Measurements from ENCODE around the gene DOCK7. TPM values are rescaled to one million over a fixed set of nuclear protein-coding genes. Genes with fewer than 3 reads are reported as not detected.
A peak's percentile ranks its signal among the peaks of the same experiment; 100 is the strongest.
"Not testable (repeated sequence)": the region's sequence is repeated elsewhere in the genome, so short reads cannot be mapped to it uniquely, and the experiment has no call there.

Gene DOCK7
- total RNA-seq, 2 donors from 2014 or later = 7.8 to 8.8 TPM

GRCh38 chr1:62686822-62687221 lies 1.4 kb downstream of the DOCK7 start:
- no peaks in the 10 kb centered on the region for H3K9me3 ChIP-seq (ENCODE audit: control insufficient read depth, low read length, poor library complexity, severe bottlenecking)
- Mint-ChIP-seq H3K36me3 (ENCODE audit: low read depth) (peaks cover 4% of the 10 kb centered on the region), H3K27ac (peak overlapping the region; percentile 81), H3K4me1 (peaks cover 19% of the 10 kb centered on the region), H3K4me3 (no peak overlapping the region), H3K27me3 (no peaks in the 10 kb centered on the region)
- ATAC-seq (no peak), DNase-seq (no peak)

- Mint-ChIP-seq H3K27me3 (no peaks in the 10 kb centered on the region), H3K27ac (peak overlapping the region; percentile 77), H3K4me1 (peaks cover 19% of the 10 kb centered on the region), H3K4me3 (no peak overlapping the region), H3K36me3 (ENCODE audit: low read depth) (peaks cover 4% of the 10 kb centered on the region)
- ATAC-seq = no peak
- no peaks in the 10 kb centered on the region for H3K9me3 ChIP-seq (ENCODE audit: control insufficient read depth, low read length, poor library complexity, severe bottlenecking)
- DNase-seq = no peak
Observed at GRCh38 chr1:62685431-62685859, 2.7 kb downstream of the DOCK7 start.

- no peak for ATAC-seq
- no peaks in the 10 kb centered on the region for H3K27me3 Mint-ChIP-seq
- H3K4me1 Mint-ChIP-seq = peaks cover 15% of the 10 kb centered on the region
Observed at GRCh38 chr1:62682531-62682930, 5.7 kb downstream of the DOCK7 start.

GRCh38 chr1:62680992-62681391 lies 7.2 kb downstream of the DOCK7 start:
- ATAC-seq; DNase-seq; H3K36me3 Mint-ChIP-seq (ENCODE audit: low read depth); H3K27ac Mint-ChIP-seq; H3K27me3 Mint-ChIP-seq; H3K9me3 ChIP-seq (ENCODE audit: control insufficient read depth, low read length, poor library complexity, severe bottlenecking); H3K4me3 Mint-ChIP-seq: not testable (repeated sequence)
- H3K4me1 Mint-ChIP-seq = peaks cover 14% of the 10 kb centered on the region

More at GRCh38 chr1:62682531-62682930, 5.7 kb downstream of the DOCK7 start:
- no peaks in the 10 kb centered on the region for H3K9me3 ChIP-seq (ENCODE audit: control insufficient read depth, low read length, poor library complexity, severe bottlenecking)
- no peak for DNase-seq
- H3K36me3 Mint-ChIP-seq (ENCODE audit: low read depth) = peaks cover 4% of the 10 kb centered on the region
- H3K4me3 Mint-ChIP-seq = no peak overlapping the region
- H3K27ac Mint-ChIP-seq = no peak overlapping the region

- not testable (repeated sequence) for H3K9me3 ChIP-seq (ENCODE audit: control insufficient read depth, low read length, poor library complexity, severe bottlenecking); H3K4me1 Mint-ChIP-seq; ATAC-seq; H3K4me3 Mint-ChIP-seq; DNase-seq; H3K27me3 Mint-ChIP-seq; H3K36me3 Mint-ChIP-seq (ENCODE audit: low read depth)
- peak overlapping the region; percentile 43 for H3K27ac Mint-ChIP-seq
Observed at GRCh38 chr1:62677822-62678221, 10.4 kb downstream of the DOCK7 start.

GRCh38 chr1:62676611-62677356 lies 11.4 kb downstream of the DOCK7 start:
- Mint-ChIP-seq H3K27ac (peak overlapping the region; percentile 43), H3K4me3 (no peak overlapping the region), H3K4me1 (peaks cover 5% of the 10 kb centered on the region), H3K27me3 (no peaks in the 10 kb centered on the region), H3K36me3 (ENCODE audit: low read depth) (no peaks in the 10 kb centered on the region)
- H3K9me3 ChIP-seq (ENCODE audit: control insufficient read depth, low read length, poor library complexity, severe bottlenecking) = no peaks in the 10 kb centered on the region
- ATAC-seq (no peak), DNase-seq (no peak)

GRCh38 chr1:62673629-62674028 lies 14.6 kb downstream of the DOCK7 start:
- DNase-seq (no peak), ATAC-seq (no peak)
- H3K4me3 Mint-ChIP-seq = no peak overlapping the region
- no peaks in the 10 kb centered on the region for H3K27me3 Mint-ChIP-seq
- H3K36me3 Mint-ChIP-seq (ENCODE audit: low read depth) = no peaks in the 10 kb centered on the region
- no peaks in the 10 kb centered on the region for H3K9me3 ChIP-seq (ENCODE audit: control insufficient read depth, low read length, poor library complexity, severe bottlenecking)
- H3K27ac Mint-ChIP-seq = no peak overlapping the region
- H3K4me1 Mint-ChIP-seq = peaks cover 5% of the 10 kb centered on the region

GRCh38 chr1:62672029-62672428 lies 16.2 kb downstream of the DOCK7 start:
- DNase-seq (no peak), ATAC-seq (no peak)
- Mint-ChIP-seq H3K36me3 (ENCODE audit: low read depth) (no peaks in the 10 kb centered on the region), H3K27me3 (no peaks in the 10 kb centered on the region), H3K4me3 (no peak overlapping the region), H3K4me1 (peaks cover 8% of the 10 kb centered on the region), H3K27ac (no peak overlapping the region)
- no peaks in the 10 kb centered on the region for H3K9me3 ChIP-seq (ENCODE audit: control insufficient read depth, low read length, poor library complexity, severe bottlenecking)

- Mint-ChIP-seq H3K4me1 (peaks cover 7% of the 10 kb centered on the region), H3K4me3 (no peak overlapping the region), H3K27ac (no peak overlapping the region), H3K36me3 (ENCODE audit: low read depth) (peaks cover 6% of the 10 kb centered on the region), H3K27me3 (no peaks in the 10 kb centered on the region)
- DNase-seq = no peak
- H3K9me3 ChIP-seq (ENCODE audit: control insufficient read depth, low read length, poor library complexity, severe bottlenecking) = no peaks in the 10 kb centered on the region
- no peak for ATAC-seq
Observed at GRCh38 chr1:62654744-62655143, 33.4 kb downstream of the DOCK7 start.

GRCh38 chr1:62652387-62652786 lies 35.8 kb downstream of the DOCK7 start:
- H3K9me3 ChIP-seq (ENCODE audit: control insufficient read depth, low read length, poor library complexity, severe bottlenecking) = no peaks in the 10 kb centered on the region
- Mint-ChIP-seq H3K4me1 (no peaks in the 10 kb centered on the region), H3K27ac (no peak overlapping the region), H3K27me3 (no peaks in the 10 kb centered on the region), H3K36me3 (ENCODE audit: low read depth) (peaks cover under 1% of the 10 kb centered on the region), H3K4me3 (no peak overlapping the region)
- DNase-seq (no peak), ATAC-seq (no peak)

- ATAC-seq = no peak
- H3K9me3 ChIP-seq (ENCODE audit: control insufficient read depth, low read length, poor library complexity, severe bottlenecking) = no peaks in the 10 kb centered on the region
- H3K4me3 Mint-ChIP-seq = no peak overlapping the region
- peaks cover 12% of the 10 kb centered on the region for H3K36me3 Mint-ChIP-seq (ENCODE audit: low read depth)
- no peak overlapping the region for H3K27ac Mint-ChIP-seq
- DNase-seq = no peak
- no peaks in the 10 kb centered on the region for H3K27me3 Mint-ChIP-seq
- H3K4me1 Mint-ChIP-seq = no peaks in the 10 kb centered on the region
Observed at GRCh38 chr1:62643283-62643682, 44.9 kb downstream of the DOCK7 start.

- no peaks in the 10 kb centered on the region for H3K4me1 Mint-ChIP-seq
Observed at GRCh38 chr1:62637392-62638105, 50.6 kb downstream of the DOCK7 start.

GRCh38 chr1:62628506-62628905 lies 59.7 kb downstream of the DOCK7 start:
- H3K4me3 Mint-ChIP-seq = no peak overlapping the region
- H3K9me3 ChIP-seq (ENCODE audit: control insufficient read depth, low read length, poor library complexity, severe bottlenecking) = no peaks in the 10 kb centered on the region
- ATAC-seq (no peak), DNase-seq (no peak)
- H3K4me1 Mint-ChIP-seq = peaks cover 4% of the 10 kb centered on the region
- peaks cover 2% of the 10 kb centered on the region for H3K36me3 Mint-ChIP-seq (ENCODE audit: low read depth)
- H3K27me3 Mint-ChIP-seq = no peaks in the 10 kb centered on the region
- H3K27ac Mint-ChIP-seq = no peak overlapping the region

More at GRCh38 chr1:62637392-62638105, 50.6 kb downstream of the DOCK7 start:
- DNase-seq (no peak), ATAC-seq (no peak)
- Mint-ChIP-seq H3K4me3 (no peak overlapping the region), H3K36me3 (ENCODE audit: low read depth) (peaks cover 2% of the 10 kb centered on the region), H3K27me3 (no peaks in the 10 kb centered on the region), H3K27ac (no peak overlapping the region)
- H3K9me3 ChIP-seq (ENCODE audit: control insufficient read depth, low read length, poor library complexity, severe bottlenecking) = no peaks in the 10 kb centered on the region
